Epithelial cell of proximal tubule (primary cell): ENCODE results near the gene FAM78A. TPM values are rescaled to one million over a fixed set of nuclear protein-coding genes. Genes with fewer than 3 reads are reported as not detected.

Experiments
- DNase-seq: peaks from one replicate; pipeline ENCODE4 v3.0.0-alpha.2; 2011; ENCODE audit warnings: low read depth
- H3K4me3 ChIP-seq: 2 replicates; pipeline ENCODE4 v1.5.1; 2011; ENCODE audit warnings: low read depth, mild to moderate bottlenecking, low read length
- CTCF ChIP-seq: conservative IDR thresholded peaks from 2 replicates; pipeline ENCODE4 v1.5.1; 2012; ENCODE audit warnings: low read depth, mild to moderate bottlenecking, low read length
- total RNA-seq: library from RNA; depleted of rRNA; stranded (reverse); fragments of >200 nt; gene quantifications from 2 replicates; pipeline ENCODE4 v1.2.3, GENCODE V29; 2015

FAM78A gene
- total RNA-seq, 1 donor from 2014 or later: under 0.01 TPM

GRCh38 chr9:131227112-131227958, 49.0 kb downstream of the FAM78A start:
- TF ChIP-seq CTCF: no peak
- no peak overlapping the region for H3K4me3 ChIP-seq
- no peak for DNase-seq

DNA sequence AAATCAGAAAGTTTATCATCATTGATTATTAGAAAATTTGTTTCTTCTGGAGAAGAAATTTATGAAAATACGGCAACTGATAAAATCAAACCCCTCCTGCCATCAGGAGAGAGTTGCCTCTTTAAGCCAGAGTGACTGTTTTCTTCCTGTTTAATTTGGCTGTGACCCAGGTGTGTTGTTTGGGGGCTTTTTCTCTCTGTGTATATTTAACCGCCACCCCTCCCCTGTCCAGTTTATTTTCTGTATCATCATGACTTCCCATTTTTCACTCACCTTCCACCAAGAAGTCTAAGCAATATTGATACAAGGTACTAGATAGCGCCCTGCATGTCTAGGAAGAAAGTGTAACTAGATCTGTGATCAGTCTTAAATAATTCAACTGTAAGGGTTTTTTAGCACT, 50.1 kb downstream of the FAM78A start:
- no peak for DNase-seq
- no peak for TF ChIP-seq CTCF
- no peak overlapping the region for H3K4me3 ChIP-seq

GRCh38 chr9:131222460-131222859, 53.9 kb downstream of the FAM78A start:
- H3K4me3 ChIP-seq: no peak overlapping the region
- DNase-seq: no peak
- no peak for TF ChIP-seq CTCF

DNA sequence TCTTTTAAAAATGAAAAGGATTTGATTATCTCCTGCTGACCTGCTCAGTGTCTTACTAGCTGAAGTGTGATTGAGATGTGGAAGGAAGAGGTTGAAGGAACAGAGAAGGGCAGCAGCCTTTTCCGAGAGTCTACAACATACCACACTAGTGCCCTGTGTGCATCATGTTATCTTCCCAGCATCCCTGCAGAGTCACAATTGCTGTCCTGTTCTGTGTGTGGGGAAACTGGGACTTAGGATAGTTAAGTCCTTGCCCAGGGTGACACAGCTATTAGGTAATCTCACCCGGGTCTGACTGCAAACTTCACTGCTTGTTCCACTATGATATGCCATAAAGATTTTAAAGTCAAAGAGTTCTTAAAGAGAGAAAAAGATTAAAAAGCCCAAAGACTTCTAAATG, 55.8 kb downstream of the FAM78A start:
- TF ChIP-seq CTCF: no peak
- no peak overlapping the region for H3K4me3 ChIP-seq
- no peak for DNase-seq

GRCh38 chr9:131218370-131218769, 57.9 kb downstream of the FAM78A start:
- TF ChIP-seq CTCF: no peak
- DNase-seq: no peak
- H3K4me3 ChIP-seq: no peak overlapping the region

DNA sequence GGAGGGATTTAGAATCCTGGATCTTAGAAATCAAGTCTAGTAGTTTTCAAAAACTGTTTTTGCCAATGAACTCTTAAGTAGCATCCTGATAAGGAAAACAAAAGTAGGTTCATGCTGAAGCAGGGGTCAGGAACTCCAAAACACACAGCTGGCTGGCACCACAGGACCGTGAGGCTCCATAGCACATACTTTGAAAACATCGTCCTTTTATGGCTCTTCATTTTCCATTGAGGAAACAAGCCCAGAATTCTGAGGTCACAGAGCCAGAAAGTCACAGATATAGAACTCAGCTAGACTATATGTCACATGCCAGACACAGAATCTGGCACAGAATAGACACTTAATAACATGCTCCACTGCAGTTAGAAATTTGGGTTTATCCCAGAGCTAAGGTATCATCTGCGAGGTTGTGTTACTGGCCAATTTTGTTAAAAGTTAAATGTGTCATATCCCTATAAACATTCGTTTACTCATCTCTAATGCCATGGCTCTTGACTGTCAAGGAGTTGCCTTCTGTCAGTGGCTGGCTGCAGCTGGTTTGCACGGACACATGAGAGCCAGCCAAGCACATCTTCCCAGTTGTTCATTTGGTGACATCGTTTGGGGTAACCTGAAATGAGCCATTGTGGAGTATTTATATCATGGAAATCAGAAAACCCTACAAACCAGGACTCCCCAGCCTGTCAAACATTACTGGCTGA, 58.8 kb downstream of the FAM78A start:
- H3K4me3 ChIP-seq: no peak overlapping the region
- no peak for DNase-seq
- no peak for TF ChIP-seq CTCF
